HEK293T (cell line): ENCODE data around the gene ZNF460.
"Not testable (repeated sequence)": the region's sequence is repeated elsewhere in the genome, so short reads cannot be mapped to it uniquely, and the experiment has no call there.

Experiments used
- BHLHE40 ChIP-seq: fragments of 450-650 bp; IDR thresholded peaks from 2 replicates; pipeline ENCODE4 v1.6.1; 2016; ENCODE audit warnings: mild to moderate bottlenecking, moderate library complexity, borderline replicate concordance
- ELF4 ChIP-seq: fragments of 450-650 bp; IDR thresholded peaks from 2 replicates; pipeline ENCODE4 v1.6.1; 2017; ENCODE audit warnings: antibody characterized with exemption
- FOXA1 ChIP-seq: fragments of 450-650 bp; IDR thresholded peaks from 2 replicates; pipeline ENCODE4 v1.6.1; 2016; ENCODE audit warnings: mild to moderate bottlenecking
- HDGF ChIP-seq: fragments of 450-650 bp; IDR thresholded peaks from 2 replicates; pipeline ENCODE4 v1.6.1; 2017; ENCODE audit warnings: antibody characterized with exemption, borderline replicate concordance
- L3MBTL2 ChIP-seq: fragments of 450-650 bp; conservative IDR thresholded peaks from 2 replicates; pipeline ENCODE4 v1.6.1; 2016; ENCODE audit warnings: mild to moderate bottlenecking
- NFRKB ChIP-seq: fragments of 450-650 bp; IDR thresholded peaks from 2 replicates; pipeline ENCODE4 v1.6.1; 2016; ENCODE audit warnings: mild to moderate bottlenecking, moderate library complexity
- SP1 ChIP-seq: fragments of 450-650 bp; IDR thresholded peaks from 2 replicates; pipeline ENCODE4 v1.6.1; 2017
- SUZ12 ChIP-seq: fragments of 450-650 bp; IDR thresholded peaks from 2 replicates; pipeline ENCODE4 v1.6.1; 2016; ENCODE audit warnings: mild to moderate bottlenecking
- ZNF384 ChIP-seq: fragments of 450-650 bp; IDR thresholded peaks from 2 replicates; pipeline ENCODE4 v1.6.1; 2016

- TF ChIP-seq BHLHE40, L3MBTL2, SUZ12, ELF4, NFRKB, FOXA1, ZNF384, SP1, HDGF: not testable (repeated sequence)
These were observed 1.8 kb upstream of the ZNF460 start for GRCh38 chr19:57278481-57278880.
